Activated CD8-positive, alpha-beta memory T cell treated with anti-CD3 and anti-CD28 coated beads, Interleukin-2, amount 10 ng/mL, durations not matched to agents 7 days and 5 days (primary cell): ENCODE measurements around the gene ADGRV1. TPM values are rescaled to one million over a fixed set of nuclear protein-coding genes. Genes with fewer than 3 reads are reported as not detected.
A peak's percentile ranks its signal among the peaks of the same experiment; 100 is the strongest.

Source experiments
- ATAC-seq: fragments of 150-1000 bp; cut with Tn5 transposase; one replicate; pipeline ENCODE4 v1.10.0; 2021; ENCODE audit warnings: moderate library complexity
- CTCF ChIA-PET: fragments of 350-600 bp; sonication (Branson Sonifier 250); formaldehyde crosslinking; loops from one replicate; lab custom pipeline; 2021; ENCODE audit warnings: antibody characterized with exemption; lab: Charles Lee
- DNase-seq: peaks from one replicate; pipeline ENCODE4 v3.0.0-alpha.2; 2020
- H3K27ac Mint-ChIP-seq: one replicate; pipeline ENCODE4 v1.8.0; 2021; ENCODE audit warnings: mild to moderate bottlenecking, mixed read lengths
- H3K27me3 Mint-ChIP-seq: one replicate; pipeline ENCODE4 v1.8.0; 2021; ENCODE audit warnings: mixed read lengths
- H3K36me3 Mint-ChIP-seq: one replicate; pipeline ENCODE4 v1.8.0; 2021; ENCODE audit warnings: mild to moderate bottlenecking, mixed read lengths
- H3K4me1 Mint-ChIP-seq: one replicate; pipeline ENCODE4 v1.8.0; 2021; ENCODE audit warnings: mixed read lengths
- H3K4me3 Mint-ChIP-seq: one replicate; pipeline ENCODE4 v1.8.0; 2021; ENCODE audit warnings: mild to moderate bottlenecking, moderate library complexity, mixed read lengths
- H3K9me3 Mint-ChIP-seq: one replicate; pipeline ENCODE4 v1.8.0; 2022; ENCODE audit warnings: low read depth, mixed read lengths
- total RNA-seq, 2 experiments: library from RNA; stranded (reverse); gene quantifications; one replicate each; pipeline ENCODE4 v1.2.3, GENCODE V29; 2021

ADGRV1 gene
- total RNA-seq, 2 experiments from 2014 or later, result 0.18 TPM; not detected in 1

- DNase-seq (no peak), ATAC-seq (no peak)
- H3K4me1 Mint-ChIP-seq, result peaks cover 4% of the 10 kb centered on the region
- no peak overlapping the region for H3K27ac Mint-ChIP-seq
- no peaks in the 10 kb centered on the region for H3K9me3 Mint-ChIP-seq
- no peaks in the 10 kb centered on the region for H3K36me3 Mint-ChIP-seq
- H3K27me3 Mint-ChIP-seq, result peaks cover 27% of the 10 kb centered on the region
- CTCF ChIA-PET, result no interaction called here
- no peak overlapping the region for H3K4me3 Mint-ChIP-seq
Measured at GRCh38 chr5:91130759-91131158, 572.2 kb downstream of the ADGRV1 start.

- Mint-ChIP-seq H3K27me3 (peaks cover 25% of the 10 kb centered on the region), H3K36me3 (no peaks in the 10 kb centered on the region), H3K4me1 (peaks cover 17% of the 10 kb centered on the region), H3K27ac (no peak overlapping the region), H3K4me3 (no peak overlapping the region), H3K9me3 (no peaks in the 10 kb centered on the region)
- no peak for DNase-seq
- CTCF ChIA-PET, result no interaction called here
- ATAC-seq, result no peak
Measured at GRCh38 chr5:91132550-91132949, 574.0 kb downstream of the ADGRV1 start.

- Mint-ChIP-seq H3K4me3 (no peak overlapping the region), H3K27me3 (peaks cover 28% of the 10 kb centered on the region), H3K9me3 (no peaks in the 10 kb centered on the region), H3K27ac (no peak overlapping the region), H3K36me3 (no peaks in the 10 kb centered on the region), H3K4me1 (peaks cover 17% of the 10 kb centered on the region)
- ATAC-seq, result no peak
- CTCF ChIA-PET, result no interaction called here
- DNase-seq, result no peak
Measured at GRCh38 chr5:91133183-91133582, 574.6 kb downstream of the ADGRV1 start.

- Mint-ChIP-seq H3K27me3 (peaks cover 22% of the 10 kb centered on the region), H3K4me3 (no peak overlapping the region), H3K4me1 (peaks cover 22% of the 10 kb centered on the region), H3K9me3 (no peaks in the 10 kb centered on the region), H3K27ac (no peak overlapping the region), H3K36me3 (peaks cover 1% of the 10 kb centered on the region)
- CTCF ChIA-PET, result no interaction called here
- DNase-seq, result no peak
- no peak for ATAC-seq
Measured at GRCh38 chr5:91135475-91136248, 577.1 kb downstream of the ADGRV1 start.

- Mint-ChIP-seq H3K27ac (no peak overlapping the region), H3K4me1 (peaks cover 22% of the 10 kb centered on the region), H3K27me3 (peaks cover 16% of the 10 kb centered on the region), H3K36me3 (peaks cover 1% of the 10 kb centered on the region), H3K4me3 (no peak overlapping the region), H3K9me3 (no peaks in the 10 kb centered on the region)
- ATAC-seq (no peak), DNase-seq (no peak)
- CTCF ChIA-PET, result no interaction called here
Measured at GRCh38 chr5:91136271-91136670, 577.7 kb downstream of the ADGRV1 start.

- no peak overlapping the region for H3K4me3 Mint-ChIP-seq
- CTCF ChIA-PET, result interaction anchor here (0.9 kb wide), 1 partner anchor 82 kb away, joined by 3 read pairs; no protein-coding TSS in a partner anchor
- H3K4me1 Mint-ChIP-seq, result peaks cover 32% of the 10 kb centered on the region
Measured at GRCh38 chr5:91137647-91138046, 579.0 kb downstream of the ADGRV1 start.

GRCh38 chr5:91139572-91140200 lies 581.1 kb downstream of the ADGRV1 start:
- H3K27me3 Mint-ChIP-seq, result peaks cover 9% of the 10 kb centered on the region
- ATAC-seq, result peak; percentile 23
- H3K9me3 Mint-ChIP-seq, result no peaks in the 10 kb centered on the region
- H3K36me3 Mint-ChIP-seq, result peaks cover 1% of the 10 kb centered on the region
- no peak overlapping the region for H3K4me3 Mint-ChIP-seq
- CTCF ChIA-PET, result no interaction called here
- H3K27ac Mint-ChIP-seq, result no peak overlapping the region
- no peak for DNase-seq
- peaks cover 34% of the 10 kb centered on the region for H3K4me1 Mint-ChIP-seq

More at GRCh38 chr5:91137647-91138046, 579.0 kb downstream of the ADGRV1 start:
- no peak for ATAC-seq
- peaks cover 14% of the 10 kb centered on the region for H3K27me3 Mint-ChIP-seq
- H3K9me3 Mint-ChIP-seq, result no peaks in the 10 kb centered on the region
- DNase-seq, result no peak
- no peak overlapping the region for H3K27ac Mint-ChIP-seq
- peaks cover 1% of the 10 kb centered on the region for H3K36me3 Mint-ChIP-seq

- Mint-ChIP-seq H3K36me3 (peaks cover 1% of the 10 kb centered on the region), H3K27me3 (peaks cover 11% of the 10 kb centered on the region), H3K9me3 (no peaks in the 10 kb centered on the region), H3K4me1 (peaks cover 31% of the 10 kb centered on the region), H3K4me3 (no peak overlapping the region), H3K27ac (no peak overlapping the region)
- CTCF ChIA-PET, result no interaction called here
- ATAC-seq, result no peak
- DNase-seq, result no peak
Measured at GRCh38 chr5:91140657-91141056, 582.1 kb downstream of the ADGRV1 start.

- H3K9me3 Mint-ChIP-seq, result no peaks in the 10 kb centered on the region
- no peak overlapping the region for H3K4me3 Mint-ChIP-seq
- H3K36me3 Mint-ChIP-seq, result peaks cover 1% of the 10 kb centered on the region
- CTCF ChIA-PET, result no interaction called here
- no peak overlapping the region for H3K27ac Mint-ChIP-seq
- H3K4me1 Mint-ChIP-seq, result peaks cover 21% of the 10 kb centered on the region
- ATAC-seq, result no peak
- no peak for DNase-seq
- peaks cover 11% of the 10 kb centered on the region for H3K27me3 Mint-ChIP-seq
Measured at GRCh38 chr5:91141642-91142041, 583.0 kb downstream of the ADGRV1 start.

- Mint-ChIP-seq H3K27me3 (peaks cover 14% of the 10 kb centered on the region), H3K4me1 (peaks cover 17% of the 10 kb centered on the region), H3K9me3 (no peaks in the 10 kb centered on the region), H3K36me3 (peaks cover 1% of the 10 kb centered on the region), H3K27ac (no peak overlapping the region), H3K4me3 (no peak overlapping the region)
- CTCF ChIA-PET, result no interaction called here
- DNase-seq, result no peak
- no peak for ATAC-seq
Measured at GRCh38 chr5:91142386-91142785, 583.8 kb downstream of the ADGRV1 start.

- Mint-ChIP-seq H3K4me3 (no peak overlapping the region), H3K4me1 (peaks cover 17% of the 10 kb centered on the region), H3K9me3 (no peaks in the 10 kb centered on the region), H3K27me3 (peaks cover 14% of the 10 kb centered on the region), H3K36me3 (peaks cover 1% of the 10 kb centered on the region), H3K27ac (no peak overlapping the region)
- DNase-seq (no peak), ATAC-seq (no peak)
- CTCF ChIA-PET, result no interaction called here
Measured at GRCh38 chr5:91142819-91143218, 584.2 kb downstream of the ADGRV1 start.

- H3K4me1 Mint-ChIP-seq, result peaks cover 17% of the 10 kb centered on the region
- peaks cover 11% of the 10 kb centered on the region for H3K27me3 Mint-ChIP-seq
- ATAC-seq, result no peak
- peaks cover 1% of the 10 kb centered on the region for H3K36me3 Mint-ChIP-seq
- no peak overlapping the region for H3K27ac Mint-ChIP-seq
- CTCF ChIA-PET, result no interaction called here
- DNase-seq, result no peak
- H3K4me3 Mint-ChIP-seq, result no peak overlapping the region
- no peaks in the 10 kb centered on the region for H3K9me3 Mint-ChIP-seq
Measured at GRCh38 chr5:91143840-91144239, 585.2 kb downstream of the ADGRV1 start.

- Mint-ChIP-seq H3K27ac (no peak overlapping the region), H3K36me3 (no peaks in the 10 kb centered on the region), H3K9me3 (no peaks in the 10 kb centered on the region), H3K4me1 (peaks cover 16% of the 10 kb centered on the region), H3K27me3 (peaks cover 9% of the 10 kb centered on the region), H3K4me3 (no peak overlapping the region)
- CTCF ChIA-PET, result interaction anchor here (1.0 kb wide), 1 partner anchor 240 kb away, joined by 3 read pairs; no protein-coding TSS in a partner anchor
- DNase-seq (no peak), ATAC-seq (no peak)
Measured at GRCh38 chr5:91144491-91145332, 586.1 kb downstream of the ADGRV1 start.
